HG03095 (cell line): ENCODE results near the gene UPF2.
"Not testable (repeated sequence)": the region's sequence is repeated elsewhere in the genome, so short reads cannot be mapped to it uniquely, and the experiment has no call there.

Experiments used
- ATAC-seq: cut with Tn5 transposase; IDR thresholded peaks from one replicate; pipeline ENCODE4 v1.9.1; 2021; ENCODE audit warnings: moderate library complexity; ENCODE audit not compliant: unreplicated experiment

Gene UPF2

GRCh38 chr10:12042797-12043651 lies at the start of gene UPF2:
TSS of gene UPF2 (minus strand) at chr10:12042809. CDS start at chr10:12035423, 7,386 bp downstream.
- peak; percentile 47 for ATAC-seq

GRCh38 chr10:12091421-12091820 lies 48.8 kb upstream of the UPF2 start:
- ATAC-seq = no peak

GRCh38 chr10:12088919-12089318 lies 46.3 kb upstream of the UPF2 start:
- ATAC-seq = no peak

- no peak for ATAC-seq
Observed at GRCh38 chr10:12081879-12082557, 39.4 kb upstream of the UPF2 start.

- no peak for ATAC-seq
Observed at GRCh38 chr10:12081470-12081869, 38.9 kb upstream of the UPF2 start.

- no peak for ATAC-seq
Observed at GRCh38 chr10:12077580-12078180, 35.1 kb upstream of the UPF2 start.

GRCh38 chr10:12073526-12073925 lies 30.9 kb upstream of the UPF2 start:
- no peak for ATAC-seq

- not testable (repeated sequence) for ATAC-seq
Observed at GRCh38 chr10:12071441-12071840, 28.8 kb upstream of the UPF2 start.

- ATAC-seq = peak; percentile 97
Observed at GRCh38 chr10:12068449-12069269, 26.1 kb upstream of the UPF2 start, which contains the start of gene DHTKD1. TSS of gene DHTKD1 (plus strand) at chr10:12068954. CDS start at chr10:12069034, 80 bp downstream.

- ATAC-seq = no peak
Observed at GRCh38 chr10:12067336-12067735, 24.7 kb upstream of the UPF2 start.

- ATAC-seq = no peak
Observed at GRCh38 chr10:12063483-12063818, 20.8 kb upstream of the UPF2 start.

GRCh38 chr10:12062754-12063482 lies 20.3 kb upstream of the UPF2 start:
- no peak for ATAC-seq

GRCh38 chr10:12061124-12061523 lies 18.5 kb upstream of the UPF2 start:
- ATAC-seq = no peak

GRCh38 chr10:12056748-12057147 lies 14.1 kb upstream of the UPF2 start:
- no peak for ATAC-seq

GRCh38 chr10:12055732-12056131 lies 13.1 kb upstream of the UPF2 start:
- ATAC-seq = no peak

GRCh38 chr10:12051241-12051640 lies 8.6 kb upstream of the UPF2 start:
- ATAC-seq = no peak

- no peak for ATAC-seq
Observed at GRCh38 chr10:12050528-12050927, 7.9 kb upstream of the UPF2 start.

- no peak for ATAC-seq
Observed at GRCh38 chr10:12048547-12048946, 5.9 kb upstream of the UPF2 start.

- ATAC-seq = no peak
Observed at GRCh38 chr10:12045596-12045995, 3.0 kb upstream of the UPF2 start.

- peak; percentile 6 for ATAC-seq
Observed at GRCh38 chr10:12042409-12042796, 206 bp downstream of the UPF2 start.
